SK-N-MC (cell line): ENCODE measurements around the gene IRF6.

Experiments used
- EZH2 ChIP-seq: fragments of 200-600 bp; sonication (generic); IDR thresholded peaks from one replicate; pipeline ENCODE4 v1.6.1; 2017; ENCODE audit warnings: antibody characterized with exemption
- POLR2AphosphoS5 ChIP-seq: IDR thresholded peaks from 2 replicates; pipeline ENCODE4 v1.6.1; 2012; ENCODE audit warnings: mild to moderate bottlenecking, low read depth, low read length, borderline replicate concordance

- TF ChIP-seq EZH2 (no peak), POLR2AphosphoS5 (no peak)
Measured at GRCh38 chr1:209820986-209821385, 15.0 kb upstream of the IRF6 start.
